ENCODE results near the gene GPSM3. TPM values are rescaled to one million over a fixed set of nuclear protein-coding genes. Genes with fewer than 3 reads are reported as not detected.
"Not testable (repeated sequence)": the region's sequence is repeated elsewhere in the genome, so short reads cannot be mapped to it uniquely, and the experiment has no call there.

Gene GPSM3
- total RNA-seq, 4 donors from 2014 or later, result 5.9 to 17.7 (median 8.8) TPM

GRCh38 chr6:32188381-32189068, 3.9 kb downstream of the GPSM3 start:
- H3K4me1 ChIP-seq, result peaks cover 0 to 86% (median 50%) of the 10 kb centered on the region in 4 donors
- 2 to 14% methylated on average over 9 to 12 of the region's 13 CpGs for WGBS, 2 donors

GRCh38 chr6:32187725-32188380, 4.6 kb downstream of the GPSM3 start:
- H3K9me3 ChIP-seq; DNase-seq (ENCODE audit: low spot score in 2 of 2); H3K27me3 ChIP-seq: not testable (repeated sequence)
- Histone ChIP-seq H3K27ac (peak overlapping the region; percentile 97 to 100 (median 99)), H3K4me1 (peaks cover 0 to 79% (median 45%) of the 10 kb centered on the region in 4 donors), H3K4me3 (peak overlapping the region in 3 of 4 donors; percentile 60 to 89 (median 79)), H3K36me3 (peaks cover 0 to 35% (median 15%) of the 10 kb centered on the region in 3 donors)
- 63 to 66% methylated on average over 14 to 18 of the region's 18 CpGs for WGBS, 2 donors

More at GRCh38 chr6:32188381-32189068, 3.9 kb downstream of the GPSM3 start:
- Histone ChIP-seq H3K36me3 (peaks cover 0 to 29% (median 8%) of the 10 kb centered on the region in 3 donors), H3K9me3 (no peaks in the 10 kb centered on the region), H3K27ac (peak overlapping the region; percentile 97 to 100 (median 99)), H3K27me3 (no peaks in the 10 kb centered on the region), H3K4me3 (peak overlapping the region; percentile 60 to 89 (median 75))
- TF ChIP-seq EP300 (IDR thresholded peaks at IDR 0.05) (peak in 1 of 2 donors; percentile 64), POLR2A (IDR thresholded peaks at IDR 0.05) (peak in 1 of 2 donors; percentile 34), CTCF (IDR thresholded peaks at IDR 0.05) (no peak)
- DNase-seq (ENCODE audit: low spot score in 2 of 2), result peak in 1 of 2 donors; percentile 55

- 59 to 72% methylated on average over 12 of the region's 12 CpGs for WGBS, 2 donors
- Histone ChIP-seq H3K27me3 (no peaks in the 10 kb centered on the region), H3K27ac (peak overlapping the region; percentile 62 to 100 (median 83)), H3K36me3 (peaks cover 0 to 42% (median 18%) of the 10 kb centered on the region in 3 donors), H3K4me3 (no peak overlapping the region), H3K4me1 (peaks cover 0 to 78% (median 39%) of the 10 kb centered on the region in 4 donors), H3K9me3 (no peaks in the 10 kb centered on the region)
- no peak for DNase-seq (ENCODE audit: low spot score in 2 of 2)
- TF ChIP-seq POLR2A (IDR thresholded peaks at IDR 0.05), result no peak
- TF ChIP-seq CTCF (IDR thresholded peaks at IDR 0.05), result no peak
- TF ChIP-seq EP300 (IDR thresholded peaks at IDR 0.05), result no peak
Measured at GRCh38 chr6:32187009-32187709, 5.3 kb downstream of the GPSM3 start.

- H3K4me3 ChIP-seq; H3K9me3 ChIP-seq; DNase-seq (ENCODE audit: low spot score in 2 of 2); H3K27me3 ChIP-seq: not testable (repeated sequence)
- WGBS, 2 donors, result 38 to 50% methylated on average over 10 of the region's 10 CpGs
- Histone ChIP-seq H3K36me3 (peaks cover 0 to 51% (median 21%) of the 10 kb centered on the region in 3 donors), H3K4me1 (peaks cover 0 to 78% (median 34%) of the 10 kb centered on the region in 4 donors), H3K27ac (peak overlapping the region; percentile 62 to 100 (median 83))
Measured at GRCh38 chr6:32186151-32186840, 6.1 kb downstream of the GPSM3 start.

DNA sequence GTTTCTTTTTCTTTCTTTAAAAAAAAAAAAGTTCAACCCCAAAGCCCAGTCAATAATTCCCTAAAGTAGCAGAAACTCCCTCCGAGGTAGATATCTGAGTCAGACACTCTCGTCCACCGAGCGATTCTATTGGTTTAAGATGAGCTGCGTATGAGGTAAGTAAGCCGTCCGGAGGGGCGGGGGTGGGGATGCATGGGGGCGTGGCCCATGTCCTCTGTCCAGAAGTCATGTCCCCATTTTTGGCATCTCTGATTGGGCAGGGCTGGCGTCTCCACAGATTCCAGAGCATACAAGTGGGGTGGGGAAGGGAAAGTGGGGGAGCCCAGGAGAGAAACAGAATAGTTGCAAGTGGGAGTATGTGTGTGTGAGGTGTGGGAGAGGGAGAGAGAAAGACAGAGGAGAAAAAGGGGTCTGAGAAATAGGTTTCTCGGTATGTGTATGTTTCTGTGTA, 6.7 kb downstream of the GPSM3 start:
- H3K4me1 ChIP-seq, result peaks cover 0 to 78% (median 28%) of the 10 kb centered on the region in 4 donors
- peak in 1 of 2 donors; percentile 24 for TF ChIP-seq POLR2A (IDR thresholded peaks at IDR 0.05)
- WGBS, 2 donors, result 8 to 12% methylated on average over 11 of the region's 11 CpGs
- H3K4me3 ChIP-seq, H3K9me3 ChIP-seq, H3K27me3 ChIP-seq: not testable (repeated sequence)
- peak; percentile 82 to 84 for DNase-seq (ENCODE audit: low spot score in 2 of 2)
- peak overlapping the region; percentile 62 to 100 (median 83) for H3K27ac ChIP-seq
- peaks cover 0 to 57% (median 22%) of the 10 kb centered on the region in 3 donors for H3K36me3 ChIP-seq

DNA sequence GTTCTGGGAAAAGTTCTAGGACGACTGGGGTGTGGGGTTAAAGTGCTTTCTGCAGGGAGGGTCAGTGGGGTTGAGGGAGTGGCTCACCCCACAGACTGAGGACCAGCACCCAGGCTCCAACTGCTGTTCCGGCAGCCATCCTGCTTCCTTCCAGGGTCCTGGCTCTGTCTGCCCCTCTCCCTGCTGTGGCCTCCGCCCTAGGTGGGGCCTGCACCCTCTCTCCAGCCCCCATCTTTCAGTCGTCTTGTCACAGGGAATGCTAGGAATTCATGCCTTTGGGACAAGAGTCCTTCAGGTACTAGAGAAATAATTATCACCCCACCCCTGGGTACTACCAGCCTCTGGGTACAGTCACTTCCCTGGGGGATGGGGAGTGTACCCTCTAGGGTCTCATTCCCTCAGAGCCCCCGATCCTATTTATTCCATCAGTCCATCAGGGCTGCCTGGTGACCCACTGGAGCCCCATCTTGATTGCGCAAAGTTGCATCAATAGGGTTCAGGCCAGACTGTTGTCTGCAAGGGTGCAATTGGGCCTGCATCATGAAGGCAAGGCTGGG, 8.3 kb downstream of the GPSM3 start, which contains the start of gene AGER:
Gene AGER, minus strand, starts transcription at position 170 of the 557 bp plus-strand sequence. Its CDS starts 31 bp downstream, at position 139.
- Histone ChIP-seq H3K27ac (peak within 1 kb of the TSS in 3 of 4 donors; percentile 62 to 100 (median 97)), H3K27me3 (no peaks in the 10 kb centered on the region), H3K9me3 (no peaks in the 10 kb centered on the region), H3K4me1 (peaks cover 0 to 89% (median 31%) of the 10 kb centered on the region in 4 donors), H3K4me3 (no peak within 1 kb of the TSS), H3K36me3 (peaks cover 0 to 68% (median 22%) of the 10 kb centered on the region in 3 donors)
- WGBS, 2 donors, result 56 to 62% methylated on average over 6 of the region's 6 CpGs
- TF ChIP-seq CTCF (IDR thresholded peaks at IDR 0.05) (no peak), EP300 (IDR thresholded peaks at IDR 0.05) (no peak), POLR2A (IDR thresholded peaks at IDR 0.05) (no peak)
- DNase-seq (ENCODE audit: low spot score in 2 of 2), result no peak

Data from tibial nerve (tissue), 4 donors.